ENCODE data around the gene SPRR2G. TPM values are rescaled to one million over a fixed set of nuclear protein-coding genes. Genes with fewer than 3 reads are reported as not detected.

The SPRR2G gene
- total RNA-seq, 1 experiment from 2014 or later: not detected

DNA sequence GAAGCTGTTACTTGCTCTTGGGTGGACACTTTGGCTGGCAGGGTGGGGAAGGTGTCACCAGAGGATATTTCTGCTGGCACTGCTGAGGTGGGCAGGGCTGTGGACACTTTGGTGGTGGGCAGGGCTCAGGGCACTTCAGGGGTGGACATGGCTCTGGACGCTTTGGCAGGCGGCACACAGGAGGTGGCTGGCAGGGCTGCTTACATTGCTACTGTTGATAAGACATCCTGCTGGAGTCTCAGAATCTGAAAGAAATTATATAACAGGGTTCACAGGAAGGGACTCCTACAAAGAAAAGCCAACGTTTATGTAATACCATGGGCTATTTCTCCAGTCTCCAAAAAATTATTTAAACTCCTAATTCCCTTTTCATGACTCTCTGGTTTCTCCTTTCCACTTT lies 10.2 kb downstream of the SPRR2G start:
- Histone ChIP-seq H2BK20ac (ENCODE audit: low read depth, low read length, poor library complexity, severe bottlenecking) (no peak overlapping the region), H3K79me1 (ENCODE audit: insufficient read depth, low read depth, low read length, poor library complexity, severe bottlenecking) (no peaks in the 10 kb centered on the region), H2BK12ac (ENCODE audit: insufficient read length, low read depth, low read length) (no peak overlapping the region), H4K91ac (ENCODE audit: insufficient read length, low read depth, low read length) (no peak overlapping the region), H3T11ph (ENCODE audit: low read length) (no peak overlapping the region), H3K9me3 (ENCODE audit: control insufficient read depth, low read depth, low read length) (no peaks in the 10 kb centered on the region), H3K9ac (ENCODE audit: extremely low read depth, insufficient read length, low read length) (no peak overlapping the region), H4K8ac (replicated peaks; ENCODE audit: insufficient read length, low read depth, low read length) (no peak overlapping the region), H3K4ac (ENCODE audit: low read depth, low read length) (no peak overlapping the region), H2BK5ac (ENCODE audit: insufficient read length, low read length) (no peak overlapping the region), H3K4me2 (ENCODE audit: insufficient read depth, insufficient read length, low read length) (no peak overlapping the region), H4K20me1 (ENCODE audit: control insufficient read depth, insufficient read depth, insufficient read length) (peaks cover 2% of the 10 kb centered on the region), H2AK5ac (ENCODE audit: insufficient read length, low read length) (no peak overlapping the region), H3K27ac (ENCODE audit: insufficient read length, low read depth, low read length) (no peak overlapping the region), H3K18ac (ENCODE audit: insufficient read length, low read depth, low read length) (no peak overlapping the region), H3K56ac (ENCODE audit: insufficient read length, low read depth, low read length) (no peak overlapping the region), H3K79me2 (ENCODE audit: insufficient read depth, low read length) (no peaks in the 10 kb centered on the region), H3K23me2 (ENCODE audit: insufficient read length, low read depth, low read length, poor library complexity, severe bottlenecking) (no peaks in the 10 kb centered on the region), H4K5ac (ENCODE audit: insufficient read length, low read depth, low read length) (no peak overlapping the region), H3K23ac (ENCODE audit: insufficient read length, low read depth, low read length) (no peak overlapping the region), H2BK120ac (ENCODE audit: low read depth, low read length, poor library complexity, severe bottlenecking) (no peak overlapping the region), H2AFZ (ENCODE audit: low read length) (no peak overlapping the region), H3K14ac (ENCODE audit: insufficient read depth, low read length) (no peak overlapping the region), H3K4me1 (ENCODE audit: insufficient read depth, low read length) (no peaks in the 10 kb centered on the region), H2BK15ac (ENCODE audit: low read depth, low read length) (no peak overlapping the region), H3K27me3 (ENCODE audit: insufficient read depth, low read length) (no peaks in the 10 kb centered on the region)
- WGBS (ENCODE audit: extremely low coverage, insufficient read length, low lambda C conversion rate): no CpG with 5 or more reads among the region's 3 CpGs
- Mint-ChIP-seq H3K4me1 (peaks cover 6 to 7% of the 10 kb centered on the region in 2 experiments), H3K4me3 (no peak overlapping the region), H3K27ac (no peak overlapping the region), H3K9me3 (no peaks in the 10 kb centered on the region; a peak in 2 of 5 replicates), H3K27me3 (ENCODE audit: low read depth) (no peaks in the 10 kb centered on the region; the same call in 1 of the 2 replicates), H3K36me3 (ENCODE audit: insufficient read depth in 1 of 3, low read depth in 3 of 3) (peaks cover 0 to 6% (median 5%) of the 10 kb centered on the region in 3 experiments; a peak in 3 of 7 replicates)
- TF ChIP-seq, protein P1, sequence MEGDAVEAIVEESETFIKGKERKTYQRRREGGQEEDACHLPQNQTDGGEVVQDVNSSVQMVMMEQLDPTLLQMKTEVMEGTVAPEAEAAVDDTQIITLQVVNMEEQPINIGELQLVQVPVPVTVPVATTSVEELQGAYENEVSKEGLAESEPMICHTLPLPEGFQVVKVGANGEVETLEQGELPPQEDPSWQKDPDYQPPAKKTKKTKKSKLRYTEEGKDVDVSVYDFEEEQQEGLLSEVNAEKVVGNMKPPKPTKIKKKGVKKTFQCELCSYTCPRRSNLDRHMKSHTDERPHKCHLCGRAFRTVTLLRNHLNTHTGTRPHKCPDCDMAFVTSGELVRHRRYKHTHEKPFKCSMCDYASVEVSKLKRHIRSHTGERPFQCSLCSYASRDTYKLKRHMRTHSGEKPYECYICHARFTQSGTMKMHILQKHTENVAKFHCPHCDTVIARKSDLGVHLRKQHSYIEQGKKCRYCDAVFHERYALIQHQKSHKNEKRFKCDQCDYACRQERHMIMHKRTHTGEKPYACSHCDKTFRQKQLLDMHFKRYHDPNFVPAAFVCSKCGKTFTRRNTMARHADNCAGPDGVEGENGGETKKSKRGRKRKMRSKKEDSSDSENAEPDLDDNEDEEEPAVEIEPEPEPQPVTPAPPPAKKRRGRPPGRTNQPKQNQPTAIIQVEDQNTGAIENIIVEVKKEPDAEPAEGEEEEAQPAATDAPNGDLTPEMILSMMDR (conservative IDR thresholded peaks at IDR 0.05): no peak
- no peak for DNase-seq

Measured in H9 (cell line).